Tibial artery (tissue), 4 donors: Measurements from ENCODE around the gene TBPL2.

Experiments
- DNase-seq, 2 donors: peaks; one replicate each; pipeline ENCODE4 v3.0.0-alpha.2; 2019
- H3K27ac ChIP-seq, 2 donors: fragments of 200-600 bp; sonication (generic) in 1 of 2; 1 replicate in 1 of 2; 2 replicates in 1 of 2; pipeline ENCODE4 v1.5.1; 2018 to 2019; ENCODE audit warnings: mild to moderate bottlenecking in 1 of 2
- H3K27me3 ChIP-seq, 2 donors: fragments of 200-600 bp; sonication (generic) in 1 of 2; one replicate each; pipeline versions ENCODE4 v1.5.1 to v1.6.0; 2016 to 2019
- H3K36me3 ChIP-seq, 3 donors: fragments of 200-600 bp; sonication (generic) in 2 of 3; one replicate each; pipeline ENCODE4 v1.5.1; 2016 to 2019; ENCODE audit warnings: mild to moderate bottlenecking in 2 of 3
- H3K4me1 ChIP-seq, 4 donors: fragments of 200-600 bp; sonication (generic) in 2 of 4; 1 replicate in 3 of 4; 2 replicates in 1 of 4; pipeline ENCODE4 v1.5.1; 2016 to 2019
- H3K4me3 ChIP-seq, 2 donors: fragments of 200-600 bp; sonication (generic) in 1 of 2; 1 replicate in 1 of 2; 2 replicates in 1 of 2; pipeline ENCODE4 v1.5.1; 2018 to 2019; ENCODE audit warnings: mild to moderate bottlenecking in 2 of 2
- H3K9me3 ChIP-seq, 3 donors: fragments of 200-600 bp; sonication (generic) in 1 of 3; one replicate each; pipeline ENCODE4 v1.5.1; 2016 to 2019
- CTCF ChIP-seq, 2 experiments: fragments of 200-600 bp in 1 of 2; fragments of 450-650 bp in 1 of 2; IDR thresholded peaks; one replicate each; pipeline ENCODE4 v1.5.1; 2017 to 2019; ENCODE audit warnings: antibody characterized with exemption in 2 of 2, mild to moderate bottlenecking in 1 of 2, moderate library complexity in 1 of 2
- intact Hi-C: fragments of 100-400 bp; cut with DNase I; formaldehyde crosslinking; loops from one replicate; pipeline ENCODE4 v1.15.0; 2023; ENCODE audit warnings: low total_unique reads

The TBPL2 gene

GRCh38 chr14:55454264-55455002 lies 14.0 kb upstream of the TBPL2 start:
- DNase-seq, result peak in 1 of 2 donors; percentile 33
- intact Hi-C loops, result no loop called here
- H3K9me3 ChIP-seq, result no peaks in the 10 kb centered on the region
- peaks cover 0 to 4% (median 0%) of the 10 kb centered on the region in 4 donors for H3K4me1 ChIP-seq
- no peak overlapping the region for H3K27ac ChIP-seq
- H3K27me3 ChIP-seq, result no peaks in the 10 kb centered on the region
- no peak for TF ChIP-seq CTCF (IDR thresholded peaks at IDR 0.05)
- H3K36me3 ChIP-seq, result no peaks in the 10 kb centered on the region
- no peak overlapping the region for H3K4me3 ChIP-seq

- Histone ChIP-seq H3K9me3 (no peaks in the 10 kb centered on the region), H3K36me3 (no peaks in the 10 kb centered on the region), H3K27me3 (no peaks in the 10 kb centered on the region), H3K4me3 (no peak overlapping the region), H3K4me1 (peaks cover 0 to 11% (median 6%) of the 10 kb centered on the region in 4 donors), H3K27ac (no peak overlapping the region)
- no peak for TF ChIP-seq CTCF (IDR thresholded peaks at IDR 0.05)
- intact Hi-C loops, result no loop called here
- no peak for DNase-seq
Measured at GRCh38 chr14:55451950-55452349, 11.5 kb upstream of the TBPL2 start.

DNA sequence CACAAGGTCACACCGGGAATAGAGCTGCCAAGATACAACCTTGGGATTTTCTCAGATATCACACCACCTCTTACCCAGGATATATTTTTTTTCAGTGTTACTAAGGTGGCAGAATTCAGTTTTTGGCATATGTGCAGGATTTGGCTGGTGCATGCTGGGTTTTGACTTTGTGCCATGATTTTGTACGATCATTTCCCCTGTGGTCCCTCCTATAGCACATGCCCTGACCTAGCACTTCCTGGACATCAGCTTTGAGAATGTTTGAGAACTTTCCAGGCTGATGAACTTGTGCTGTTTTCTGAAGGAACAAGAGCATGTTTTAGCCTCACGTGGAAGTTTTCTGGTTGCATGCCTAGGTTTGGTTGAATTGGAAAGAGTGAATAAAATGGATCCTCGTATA lies 11.0 kb upstream of the TBPL2 start:
- H3K27me3 ChIP-seq, result no peaks in the 10 kb centered on the region
- H3K27ac ChIP-seq, result no peak overlapping the region
- no peaks in the 10 kb centered on the region for H3K9me3 ChIP-seq
- H3K4me3 ChIP-seq, result no peak overlapping the region
- intact Hi-C loops, result no loop called here
- H3K4me1 ChIP-seq, result peaks cover 0 to 11% (median 6%) of the 10 kb centered on the region in 4 donors
- H3K36me3 ChIP-seq, result no peaks in the 10 kb centered on the region
- no peak for DNase-seq
- no peak for TF ChIP-seq CTCF (IDR thresholded peaks at IDR 0.05)

DNA sequence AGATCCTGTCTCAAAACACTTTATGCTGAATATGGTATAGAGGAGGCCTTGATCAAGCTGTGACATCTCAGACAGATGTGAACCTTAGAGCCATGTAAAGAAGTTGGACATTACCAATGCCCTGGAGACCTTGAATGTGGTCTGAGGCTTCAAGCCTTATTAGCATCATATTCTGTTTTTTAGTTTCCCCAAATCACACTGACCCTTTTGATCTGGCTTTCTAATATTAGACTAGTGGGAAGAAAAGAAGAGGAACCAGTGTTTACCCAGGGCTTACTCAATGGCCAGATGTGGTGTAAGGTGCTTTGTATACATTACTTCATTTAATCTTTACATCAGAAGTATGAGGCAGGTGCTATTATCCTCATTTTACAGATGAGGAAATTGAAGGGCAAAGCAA lies 10.6 kb upstream of the TBPL2 start:
- TF ChIP-seq CTCF (IDR thresholded peaks at IDR 0.05), result no peak
- Histone ChIP-seq H3K4me3 (no peak overlapping the region), H3K9me3 (no peaks in the 10 kb centered on the region), H3K4me1 (peaks cover 0 to 11% (median 6%) of the 10 kb centered on the region in 4 donors), H3K27ac (no peak overlapping the region), H3K27me3 (no peaks in the 10 kb centered on the region), H3K36me3 (no peaks in the 10 kb centered on the region)
- intact Hi-C loops, result no loop called here
- no peak for DNase-seq

- intact Hi-C loops, result no loop called here
- Histone ChIP-seq H3K27ac (no peak overlapping the region), H3K27me3 (no peaks in the 10 kb centered on the region), H3K9me3 (no peaks in the 10 kb centered on the region), H3K4me3 (no peak overlapping the region), H3K36me3 (no peaks in the 10 kb centered on the region), H3K4me1 (peaks cover 0 to 11% (median 6%) of the 10 kb centered on the region in 4 donors)
- no peak for DNase-seq
- TF ChIP-seq CTCF (IDR thresholded peaks at IDR 0.05), result no peak
Measured at GRCh38 chr14:55450539-55450938, 10.1 kb upstream of the TBPL2 start.
